Psoas muscle (tissue), 8 donors: Measurements from ENCODE around the gene PGPEP1. TPM values are rescaled to one million over a fixed set of nuclear protein-coding genes. Genes with fewer than 3 reads are reported as not detected.

Experiments
- ATAC-seq, 4 donors: fragments of 200-7000 bp; cut with Tn5 transposase; one replicate each; pipeline ENCODE4 v1.9.1; 2020; ENCODE audit warnings: moderate library complexity in 3 of 4, mild to moderate bottlenecking in 2 of 4
- DNase-seq, 2 donors: peaks; one replicate each; pipeline ENCODE4 v3.0.0-alpha.2; 2020
- H3K27ac ChIP-seq: fragments of 200-600 bp; one replicate; pipeline ENCODE4 v1.8.0; 2022
- H3K27me3 ChIP-seq, 3 donors: fragments of 200-600 bp in 1 of 3; one replicate each; pipeline versions ENCODE4 v1.6.1 to v1.8.0; 2013 to 2022; ENCODE audit warnings: low read length in 2 of 3, mild to moderate bottlenecking in 2 of 3, moderate library complexity in 1 of 3; ENCODE audit not compliant: insufficient read depth in 3 of 3
- H3K36me3 ChIP-seq, 2 donors: fragments of 200-600 bp in 1 of 2; one replicate each; pipeline versions ENCODE4 v1.6.1 to v1.8.0; 2013 to 2022; ENCODE audit warnings: low read depth in 1 of 2, mild to moderate bottlenecking in 1 of 2, moderate library complexity in 1 of 2; ENCODE audit not compliant: insufficient read depth in 1 of 2
- H3K4me1 ChIP-seq: fragments of 200-600 bp; one replicate; pipeline ENCODE4 v1.8.0; 2022
- H3K4me3 ChIP-seq: fragments of 200-600 bp; one replicate; pipeline ENCODE4 v1.8.0; 2022; ENCODE audit warnings: mild to moderate bottlenecking
- H3K9me3 ChIP-seq: fragments of 200-600 bp; one replicate; pipeline ENCODE4 v1.8.0; 2022
- CTCF ChIP-seq: fragments of 200-600 bp; IDR thresholded peaks from one replicate; pipeline ENCODE4 v1.8.0; 2022; ENCODE audit warnings: antibody characterized with exemption
- WGBS, 3 donors: extraction: QIAGEN DNeasy Blood & Tissue Kit; methylation state at CpG; one replicate each; pipeline versions ENCODE4 v1.1.6 to v1.1.7; 2013; 5-methylcytosine and 5-hydroxymethylcytosine counted together
- intact Hi-C, 2 donors: fragments of 100-400 bp; cut with DNase I; formaldehyde crosslinking; loops; one replicate each; pipeline versions ENCODE4 v1.11.0 to v1.14.2; 2022
- polyA plus RNA-seq, 3 donors: library from polyadenylated mRNA; stranded (reverse); fragments of 200-250 nt; gene quantifications; one replicate each; pipeline ENCODE4 v1.2.3, GENCODE V29; 2013
- total RNA-seq, 4 donors: library from RNA; stranded (reverse); fragmentation: NEBNext Ultra II Directional in 2 of 4; extraction: Animal tissue kit (Norgen Biotek cat#: 25700) in 2 of 4; gene quantifications; one replicate each; pipeline versions ENCODE4 v1.2.1 to v1.2.4, GENCODE V29; 2021 to 2023
- donor health status: healthy with polysubstance abuse.
- donor health status: DM: no; HTN: no; CAD: no; lungs with moderate emphysema.
- donor health status: Bipolar disorder and iron deficiency.
- donor health status: healthy.
- donor health status: DM: yes; HTN: yes; CAD: no.
- donor health status: DM: no; HTN: no; CAD: no.
- donor health status: DM: no; HTN: no; CAD: no.
- donor health status: DM: yes; HTN: yes; CAD: no.

Gene PGPEP1
- total and polyA plus RNA-seq, 7 donors: 8.0 to 47.8 (median 18.3) TPM

GRCh38 chr19:18313398-18313797 lies 27.0 kb upstream of the PGPEP1 start:
- Histone ChIP-seq H3K9me3 (no peaks in the 10 kb centered on the region), H3K27ac (no peak overlapping the region), H3K4me3 (no peak overlapping the region), H3K27me3 (no peaks in the 10 kb centered on the region), H3K4me1 (peaks cover 4% of the 10 kb centered on the region), H3K36me3 (peaks cover 0 to 63% of the 10 kb centered on the region in 2 donors)
- ATAC-seq (no peak), DNase-seq (no peak)
- intact Hi-C loops: no loop called here
- WGBS, 3 donors: 92 to 97% (median 96%) methylated on average over 3 of the region's 3 CpGs
- no peak for TF ChIP-seq CTCF

GRCh38 chr19:18317961-18318800 lies 22.2 kb upstream of the PGPEP1 start:
- 66 to 77% (median 71%) methylated on average over 12 to 18 of the region's 18 CpGs for WGBS, 3 donors
- Histone ChIP-seq H3K4me1 (peaks cover 26% of the 10 kb centered on the region), H3K4me3 (no peak overlapping the region), H3K36me3 (peaks cover 0 to 23% of the 10 kb centered on the region in 2 donors), H3K27ac (peak overlapping the region; percentile 46), H3K27me3 (no peaks in the 10 kb centered on the region), H3K9me3 (no peaks in the 10 kb centered on the region)
- DNase-seq (no peak), ATAC-seq (no peak)
- no peak for TF ChIP-seq CTCF
- intact Hi-C loops: no loop called here

GRCh38 chr19:18319591-18320135 lies 20.7 kb upstream of the PGPEP1 start:
- peaks cover 38% of the 10 kb centered on the region for H3K4me1 ChIP-seq
- H3K4me3 ChIP-seq: no peak overlapping the region
- TF ChIP-seq CTCF: no peak
- ATAC-seq: no peak
- H3K27me3 ChIP-seq: no peaks in the 10 kb centered on the region
- 78 to 85% (median 84%) methylated on average over 7 of the region's 7 CpGs for WGBS, 3 donors
- H3K9me3 ChIP-seq: no peaks in the 10 kb centered on the region
- intact Hi-C loops: loop anchor here in 1 of 2 donors (2.0 kb wide), 1 partner anchor 13 kb away; no protein-coding TSS in a partner anchor
- H3K27ac ChIP-seq: no peak overlapping the region
- DNase-seq: no peak
- H3K36me3 ChIP-seq: peaks cover 0 to 9% of the 10 kb centered on the region in 2 donors

DNA sequence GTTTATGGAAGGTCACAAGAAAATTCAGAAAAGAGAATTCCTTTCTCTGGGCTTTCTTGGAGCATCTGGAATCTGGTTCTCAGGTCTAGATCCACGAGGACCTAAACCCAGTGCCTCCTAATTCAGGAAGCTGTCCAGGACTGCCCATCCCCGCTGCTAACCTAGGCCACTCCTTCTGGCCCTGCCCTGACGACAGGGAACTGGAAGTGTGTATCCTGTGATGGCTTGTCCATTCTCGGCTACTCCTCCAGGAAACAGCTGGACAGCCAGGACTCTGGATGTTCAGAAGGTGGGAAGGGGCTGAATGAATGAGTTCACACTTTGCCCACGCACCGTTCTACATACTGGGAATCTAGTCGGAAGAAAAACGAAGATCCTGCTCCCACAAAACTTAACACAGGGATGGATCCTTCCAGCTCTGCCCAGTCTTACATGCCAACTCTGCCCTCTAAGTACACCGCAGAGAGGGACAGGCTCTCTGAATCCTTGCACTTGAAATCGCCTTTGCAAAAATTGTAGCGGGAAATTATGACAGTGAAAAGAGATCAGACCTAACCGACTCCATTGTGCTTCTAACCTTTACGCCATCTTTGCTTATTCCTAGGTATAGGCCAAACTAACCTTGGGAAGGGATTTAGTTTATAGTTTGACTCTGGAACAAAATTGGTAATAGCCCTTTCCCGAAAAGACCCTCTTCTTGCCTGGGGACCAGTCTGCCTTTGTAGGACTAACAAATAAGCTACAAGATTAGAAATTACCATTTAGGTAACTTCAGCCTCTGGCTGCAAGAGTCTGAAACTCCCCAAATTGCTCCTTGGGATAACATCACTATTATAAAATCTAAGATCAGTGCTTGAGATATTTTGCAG lies 19.3 kb upstream of the PGPEP1 start:
- Histone ChIP-seq H3K27ac (peak overlapping the region; percentile 89), H3K27me3 (no peaks in the 10 kb centered on the region), H3K4me1 (peaks cover 38% of the 10 kb centered on the region), H3K9me3 (no peaks in the 10 kb centered on the region), H3K4me3 (no peak overlapping the region), H3K36me3 (no peaks in the 10 kb centered on the region)
- ATAC-seq (no peak), DNase-seq (no peak)
- intact Hi-C loops: loop anchor here in 1 of 2 donors (2.0 kb wide), 1 partner anchor 14 kb away; no protein-coding TSS in a partner anchor
- TF ChIP-seq CTCF: no peak
- 70 to 75% (median 73%) methylated on average over 13 to 14 of the region's 14 CpGs for WGBS, 3 donors
